Right kidney (tissue), 9 donors: ENCODE data around the gene POLDIP3.
A peak's percentile ranks its signal among the peaks of the same experiment; 100 is the strongest.

ENCODE experiments used
- DNase-seq: peaks from one replicate; pipeline ENCODE4 v3.0.0-alpha.2; 2016
- long read RNA-seq, 8 donors: transcript quantifications; one replicate each; lab custom pipeline, GENCODE V29; 2026

Gene POLDIP3, protein sequence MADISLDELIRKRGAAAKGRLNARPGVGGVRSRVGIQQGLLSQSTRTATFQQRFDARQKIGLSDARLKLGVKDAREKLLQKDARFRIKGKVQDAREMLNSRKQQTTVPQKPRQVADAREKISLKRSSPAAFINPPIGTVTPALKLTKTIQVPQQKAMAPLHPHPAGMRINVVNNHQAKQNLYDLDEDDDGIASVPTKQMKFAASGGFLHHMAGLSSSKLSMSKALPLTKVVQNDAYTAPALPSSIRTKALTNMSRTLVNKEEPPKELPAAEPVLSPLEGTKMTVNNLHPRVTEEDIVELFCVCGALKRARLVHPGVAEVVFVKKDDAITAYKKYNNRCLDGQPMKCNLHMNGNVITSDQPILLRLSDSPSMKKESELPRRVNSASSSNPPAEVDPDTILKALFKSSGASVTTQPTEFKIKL
- long read RNA-seq, donor 1, transcript POLDIP3-201 (9 exons, 3,441 nt), result major isoform, 30 of 46 reads
- long read RNA-seq, donor 1, partial matches to known transcripts, result 14 of 46 reads
- long read RNA-seq, donor 1, other reads (novel, unspliced or antisense), result 0 of 46 reads
- long read RNA-seq, donor 2, transcript POLDIP3-203 (8 exons, 3,323 nt), result minor isoform, 7 of 37 reads
- long read RNA-seq, donor 2, transcript POLDIP3-201 (9 exons, 3,441 nt), result major isoform, 30 of 37 reads
- long read RNA-seq, donor 2, partial matches to known transcripts, result 0 of 37 reads
- long read RNA-seq, donor 2, other reads (novel, unspliced or antisense), result 0 of 37 reads
- long read RNA-seq, donor 3, transcript POLDIP3-201 (9 exons, 3,441 nt), result major isoform, 15 of 17 reads
- long read RNA-seq, donor 3, partial matches to known transcripts, result 0 of 17 reads
- long read RNA-seq, donor 3, other reads (novel, unspliced or antisense), result 0 of 17 reads
- long read RNA-seq, donor 4, transcript POLDIP3-201 (9 exons, 3,441 nt), result major isoform, 15 of 27 reads
- long read RNA-seq, donor 4, transcript POLDIP3-203 (8 exons, 3,323 nt), result minor isoform, 5 of 27 reads
- long read RNA-seq, donor 4, partial matches to known transcripts, result 7 of 27 reads
- long read RNA-seq, donor 4, other reads (novel, unspliced or antisense), result 0 of 27 reads
- long read RNA-seq, donor 5, transcript POLDIP3-201 (9 exons, 3,441 nt), result major isoform, 31 of 36 reads
- long read RNA-seq, donor 5, transcript POLDIP3-203 (8 exons, 3,323 nt), result minor isoform, 5 of 36 reads
- long read RNA-seq, donor 5, partial matches to known transcripts, result 0 of 36 reads
- long read RNA-seq, donor 5, other reads (novel, unspliced or antisense), result 0 of 36 reads
- long read RNA-seq, donor 6, transcript POLDIP3-201 (9 exons, 3,441 nt), result major isoform, 22 of 36 reads
- long read RNA-seq, donor 6, partial matches to known transcripts, result 10 of 36 reads
- long read RNA-seq, donor 6, other reads (novel, unspliced or antisense), result 0 of 36 reads
- long read RNA-seq, donor 7, transcript POLDIP3-203 (8 exons, 3,323 nt), result minor isoform, 6 of 48 reads
- long read RNA-seq, donor 7, transcript POLDIP3-201 (9 exons, 3,441 nt), result major isoform, 31 of 48 reads
- long read RNA-seq, donor 7, partial matches to known transcripts, result 11 of 48 reads
- long read RNA-seq, donor 7, other reads (novel, unspliced or antisense), result 0 of 48 reads
- long read RNA-seq, donor 8, transcript POLDIP3-201 (9 exons, 3,441 nt), result major isoform, 19 of 30 reads
- long read RNA-seq, donor 8, transcript POLDIP3-203 (8 exons, 3,323 nt), result minor isoform, 6 of 30 reads
- long read RNA-seq, donor 8, partial matches to known transcripts, result 5 of 30 reads
- long read RNA-seq, donor 8, other reads (novel, unspliced or antisense), result 0 of 30 reads

DNA sequence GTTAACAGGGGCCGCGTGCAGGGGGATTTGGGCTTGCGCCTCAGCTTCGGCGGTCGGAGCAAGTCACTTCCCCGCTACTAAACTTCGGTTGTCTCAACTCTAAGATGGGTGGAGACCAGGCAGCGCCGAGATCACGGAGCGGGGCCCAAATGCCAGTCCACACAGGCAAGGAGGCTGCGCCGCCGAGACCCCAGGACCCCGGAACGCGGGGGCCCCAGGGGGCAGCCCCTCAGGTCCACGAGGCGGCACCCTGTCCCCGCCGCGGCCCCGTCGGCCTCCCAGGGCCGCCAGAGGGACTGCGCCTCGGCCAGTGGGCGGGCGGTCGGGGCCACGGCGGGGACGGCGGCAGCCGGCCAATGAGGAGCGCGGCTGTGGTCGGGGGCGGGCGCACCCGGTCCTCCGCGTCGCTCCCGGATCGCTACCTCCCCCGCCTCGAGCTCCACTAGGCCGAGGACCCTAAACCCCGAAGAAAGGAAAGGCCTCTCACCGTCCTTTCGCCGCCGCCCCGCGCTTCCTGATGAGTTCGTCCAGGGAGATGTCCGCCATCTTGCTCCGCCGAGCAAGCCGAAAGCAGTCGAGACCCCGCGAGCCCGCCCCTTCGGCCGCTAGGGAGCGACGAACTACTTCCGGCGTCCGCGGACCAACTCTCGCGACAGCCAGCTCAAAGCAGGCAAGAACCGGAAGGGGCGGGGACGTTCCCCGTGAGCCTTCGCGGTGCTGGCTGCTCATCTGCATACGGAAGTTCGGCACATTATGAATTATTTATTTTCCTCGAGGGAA, at the start of gene POLDIP3:
Gene POLDIP3 (minus strand): TSS at position 572 of the 780 bp plus-strand sequence. CDS start 26 bp downstream, at position 546.
- DNase-seq, result peak; percentile 100

GRCh38 chr22:42661985-42662831, 47.5 kb upstream of the POLDIP3 start:
- peak; percentile 85 for DNase-seq

GRCh38 chr22:42656578-42656977, 41.9 kb upstream of the POLDIP3 start:
- no peak for DNase-seq

DNA sequence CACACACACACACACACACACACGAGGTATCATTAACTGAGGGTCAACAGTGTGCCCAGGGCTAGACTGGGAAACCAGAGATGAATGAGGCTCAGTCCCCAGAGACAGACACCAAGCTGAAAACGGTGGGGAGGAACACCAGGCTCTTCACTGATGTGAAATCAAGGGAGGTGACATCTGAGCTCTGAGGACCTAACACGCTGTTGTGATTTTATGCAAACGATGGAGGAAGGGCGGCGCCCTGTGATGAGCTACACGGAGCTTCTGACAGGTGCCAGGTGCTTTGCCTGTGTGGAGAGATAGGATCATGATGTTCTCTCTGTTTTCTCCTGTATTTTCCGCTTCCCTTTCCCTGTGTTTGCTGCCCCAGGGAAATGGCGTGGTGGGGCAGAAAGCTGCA, 41.0 kb upstream of the POLDIP3 start:
- no peak for DNase-seq

DNA sequence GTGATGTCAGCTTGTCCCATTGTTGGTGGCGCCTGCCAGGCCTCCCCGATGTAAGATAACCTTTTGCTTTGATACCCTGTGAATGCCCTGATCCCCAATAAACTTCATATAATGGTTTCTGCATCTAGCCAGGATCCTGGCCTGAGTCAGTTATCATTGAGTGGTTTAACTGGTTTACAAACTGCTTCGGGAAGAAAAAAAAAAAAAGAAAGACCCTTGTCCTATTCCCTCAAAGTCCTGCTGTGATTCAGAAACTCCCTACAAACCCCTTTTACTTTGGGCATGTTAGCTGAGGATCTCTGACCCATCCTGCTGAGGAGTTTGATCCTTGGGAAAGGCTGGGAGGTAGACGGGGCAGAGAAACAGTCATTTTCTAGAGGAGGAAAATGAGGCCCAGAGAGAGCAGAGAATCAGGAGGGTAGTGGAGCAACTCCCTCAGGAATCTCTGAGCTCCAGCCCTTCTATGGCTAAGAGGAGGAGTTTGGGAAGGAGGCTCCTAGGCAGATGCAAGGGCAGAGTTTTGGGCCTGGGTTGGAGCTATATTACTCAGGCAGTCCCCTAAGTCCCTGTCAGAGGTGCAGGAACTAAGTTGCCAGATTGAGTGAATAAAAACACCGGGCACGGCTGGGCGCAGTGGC, 39.9 kb upstream of the POLDIP3 start:
- no peak for DNase-seq

GRCh38 chr22:42653999-42654398, 39.3 kb upstream of the POLDIP3 start:
- DNase-seq, result no peak

DNA sequence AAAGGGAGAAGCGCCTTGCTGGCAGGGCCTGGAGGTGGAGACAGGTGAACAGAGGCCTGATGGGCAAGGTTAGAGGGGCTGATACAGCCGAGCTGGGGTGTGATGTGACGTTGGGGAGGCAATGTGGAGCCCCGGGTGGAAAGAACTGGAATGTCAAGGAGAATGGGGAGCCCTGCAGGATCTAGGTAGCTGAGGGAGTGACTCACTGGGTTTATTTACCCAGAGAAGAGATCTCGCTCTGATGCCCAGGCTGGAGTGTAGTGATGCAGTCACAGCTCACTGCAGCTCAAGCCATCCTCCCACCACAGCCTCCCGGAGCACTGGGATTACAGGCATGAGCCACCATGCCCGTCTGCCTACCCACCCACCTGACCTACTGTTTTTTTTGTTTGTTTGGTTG, 36.5 kb upstream of the POLDIP3 start:
- DNase-seq, result no peak

DNA sequence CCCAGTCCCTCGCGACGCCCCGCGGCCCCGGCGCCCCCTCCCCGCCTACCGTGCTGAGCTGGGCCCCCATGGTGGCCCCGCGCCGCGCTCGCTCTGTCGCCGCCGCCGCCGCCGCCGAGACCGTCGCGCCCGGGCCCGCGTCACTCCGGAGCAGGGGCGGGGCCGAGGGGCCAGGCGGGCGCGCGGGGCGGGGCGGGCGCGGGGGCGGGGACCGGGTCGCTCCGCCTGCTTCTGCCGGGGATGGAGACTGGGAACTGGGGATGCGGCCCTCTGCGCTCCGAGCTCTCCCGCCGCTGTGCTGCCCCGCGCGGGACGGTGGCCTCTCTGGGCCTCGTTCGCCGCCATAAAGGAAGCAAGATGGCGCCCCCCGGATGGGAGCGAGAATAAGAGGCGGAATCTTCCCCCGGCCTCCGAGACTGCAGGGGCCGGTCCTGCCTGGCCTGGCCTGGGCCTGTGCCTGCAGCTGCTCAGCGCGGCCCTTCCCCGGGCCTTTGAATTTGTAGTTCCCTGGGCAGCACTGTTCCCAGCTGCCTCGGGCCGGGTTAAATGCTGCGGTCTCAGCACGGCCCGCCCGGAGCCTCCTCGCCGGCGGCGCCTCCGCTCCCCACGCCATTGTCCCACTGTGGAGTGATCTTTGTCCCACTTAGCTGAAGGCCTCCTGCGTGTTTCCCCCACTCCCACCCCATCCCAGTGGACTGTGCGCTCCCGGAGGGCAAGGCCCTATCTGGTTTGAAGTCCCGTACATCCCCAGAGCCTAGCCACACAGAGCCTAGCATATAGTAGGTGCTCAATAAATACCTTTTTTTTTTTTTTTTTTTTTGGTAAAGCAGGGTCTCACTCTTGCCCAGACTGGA, 34.8 kb upstream of the POLDIP3 start, which contains the start of gene CYB5R3:
Gene CYB5R3 (minus strand): TSS at position 147 of the 854 bp plus-strand sequence. CDS start 77 bp downstream, at position 70.
- DNase-seq, result peak; percentile 92

- DNase-seq, result peak; percentile 66
Measured at GRCh38 chr22:42648368-42649245, 33.9 kb upstream of the POLDIP3 start.

GRCh38 chr22:42648017-42648367, 33.3 kb upstream of the POLDIP3 start:
- DNase-seq, result no peak

DNA sequence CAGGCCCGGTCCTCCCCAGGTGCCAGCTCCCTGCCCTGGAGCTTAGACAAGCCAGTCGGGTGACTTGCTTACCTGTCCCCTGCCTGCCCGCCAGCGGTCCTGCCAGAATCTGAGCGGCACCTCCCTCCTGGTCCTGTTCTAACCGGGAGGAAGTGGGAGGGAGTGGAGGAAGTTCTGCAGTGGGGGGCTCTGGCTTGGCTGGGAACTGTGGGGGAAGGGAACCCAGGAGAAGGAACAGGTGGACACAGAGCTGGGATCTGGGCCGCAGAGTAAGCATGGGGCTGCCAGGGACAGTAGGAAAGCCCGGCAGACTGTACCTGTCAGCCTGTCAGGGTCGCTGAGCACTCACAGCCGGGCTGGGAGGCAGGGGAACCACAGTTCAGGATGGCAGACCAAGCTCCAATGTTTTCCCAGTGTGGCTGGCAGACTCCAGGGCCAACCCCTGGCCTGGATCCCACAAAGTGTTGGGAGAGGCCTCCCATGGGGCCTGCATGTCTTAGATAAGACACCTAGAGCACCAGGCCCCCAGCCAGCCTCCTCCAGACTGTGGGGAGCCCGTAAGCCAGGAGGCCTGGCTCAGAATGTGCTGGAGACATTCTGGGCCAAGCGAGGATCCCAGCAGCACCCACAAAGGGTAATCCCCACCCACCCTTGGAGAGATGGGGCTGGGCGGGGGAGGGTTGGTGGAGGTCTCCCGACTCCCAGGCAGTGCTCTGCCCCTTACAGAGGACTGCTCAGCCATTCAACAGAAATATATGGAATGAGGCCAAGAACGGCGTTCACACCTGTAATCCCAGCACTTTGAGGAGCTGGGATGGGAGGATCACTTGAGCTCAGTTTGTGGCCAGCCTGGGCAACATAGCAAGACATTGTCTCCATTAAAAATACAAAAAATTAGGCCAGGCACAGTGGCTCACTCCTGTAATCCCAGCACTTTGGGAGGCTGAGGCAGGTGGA, 32.2 kb upstream of the POLDIP3 start:
- no peak for DNase-seq

DNA sequence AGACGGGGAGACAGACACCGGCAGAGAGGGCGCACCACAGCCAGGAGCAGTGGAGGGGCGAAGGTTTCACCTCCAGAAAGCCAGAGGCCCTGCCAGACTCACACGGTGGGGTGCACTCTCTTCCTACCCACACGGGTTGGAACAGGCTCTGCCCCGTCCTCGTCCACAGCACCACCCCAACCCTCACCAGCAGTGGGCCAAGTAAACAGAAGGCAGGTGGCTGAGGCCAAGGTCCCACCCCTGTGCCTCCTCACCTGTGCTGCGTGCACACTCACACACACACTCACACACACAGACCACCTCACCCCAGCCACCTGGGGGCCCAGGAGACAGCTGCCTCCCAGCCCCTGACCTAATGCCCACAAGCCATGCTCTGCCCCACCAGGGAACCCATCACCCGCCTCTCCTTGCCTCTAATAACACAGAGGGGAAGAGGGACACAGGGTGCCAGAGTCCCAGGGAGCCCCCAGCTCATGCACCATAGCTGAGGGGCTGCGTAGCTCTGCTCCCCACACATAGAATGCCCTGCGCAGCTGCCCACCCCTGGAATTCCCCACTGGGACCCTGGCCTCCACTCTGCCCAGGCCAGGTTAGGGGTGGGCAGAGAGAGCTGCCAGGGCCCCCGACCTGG, 31.4 kb upstream of the POLDIP3 start:
- no peak for DNase-seq

- DNase-seq, result peak; percentile 47
Measured at GRCh38 chr22:42645341-42645937, 30.8 kb upstream of the POLDIP3 start.
